VCaP (cell line): ENCODE data around the gene ZNF318.
"Not testable (repeated sequence)": the region's sequence is repeated elsewhere in the genome, so short reads cannot be mapped to it uniquely, and the experiment has no call there.

ENCODE experiments used
- H3K27ac ChIP-seq: fragments of 450-650 bp; 2 replicates; pipeline ENCODE4 v1.5.1; 2017
- TF ChIP-seq, protein P1 (sequence below): fragments of 450-650 bp; conservative IDR thresholded peaks from 2 replicates; pipeline ENCODE4 v1.5.1; 2017; ENCODE audit warnings: mild to moderate bottlenecking, moderate library complexity

Gene ZNF318, protein sequence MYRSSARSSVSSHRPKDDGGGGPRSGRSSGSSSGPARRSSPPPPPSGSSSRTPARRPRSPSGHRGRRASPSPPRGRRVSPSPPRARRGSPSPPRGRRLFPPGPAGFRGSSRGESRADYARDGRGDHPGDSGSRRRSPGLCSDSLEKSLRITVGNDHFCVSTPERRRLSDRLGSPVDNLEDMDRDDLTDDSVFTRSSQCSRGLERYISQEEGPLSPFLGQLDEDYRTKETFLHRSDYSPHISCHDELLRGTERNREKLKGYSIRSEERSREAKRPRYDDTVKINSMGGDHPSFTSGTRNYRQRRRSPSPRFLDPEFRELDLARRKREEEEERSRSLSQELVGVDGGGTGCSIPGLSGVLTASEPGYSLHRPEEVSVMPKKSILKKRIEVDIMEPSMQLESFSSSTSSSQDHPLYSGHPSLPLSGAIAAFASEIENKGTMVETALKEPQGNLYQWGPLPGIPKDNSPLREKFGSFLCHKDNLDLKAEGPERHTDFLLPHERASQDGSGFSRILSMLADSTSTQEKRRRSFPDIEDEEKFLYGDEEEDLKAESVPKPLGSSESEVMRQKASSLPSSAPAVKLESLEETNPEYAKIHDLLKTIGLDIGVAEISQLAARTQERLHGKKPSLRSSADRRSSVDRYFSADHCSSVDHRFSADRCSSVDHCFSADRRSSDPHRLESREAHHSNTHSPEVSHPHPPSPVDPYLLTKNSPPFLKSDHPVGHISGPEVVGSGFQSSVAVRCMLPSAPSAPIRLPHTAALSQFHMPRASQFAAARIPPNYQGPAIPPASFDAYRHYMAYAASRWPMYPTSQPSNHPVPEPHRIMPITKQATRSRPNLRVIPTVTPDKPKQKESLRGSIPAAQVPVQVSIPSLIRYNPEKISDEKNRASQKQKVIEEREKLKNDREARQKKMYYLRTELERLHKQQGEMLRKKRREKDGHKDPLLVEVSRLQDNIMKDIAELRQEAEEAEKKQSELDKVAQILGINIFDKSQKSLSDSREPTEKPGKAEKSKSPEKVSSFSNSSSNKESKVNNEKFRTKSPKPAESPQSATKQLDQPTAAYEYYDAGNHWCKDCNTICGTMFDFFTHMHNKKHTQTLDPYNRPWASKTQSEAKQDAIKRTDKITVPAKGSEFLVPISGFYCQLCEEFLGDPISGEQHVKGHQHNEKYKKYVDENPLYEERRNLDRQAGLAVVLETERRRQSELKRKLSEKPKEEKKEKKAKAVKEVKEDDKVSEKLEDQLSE (N-terminal part only)

DNA sequence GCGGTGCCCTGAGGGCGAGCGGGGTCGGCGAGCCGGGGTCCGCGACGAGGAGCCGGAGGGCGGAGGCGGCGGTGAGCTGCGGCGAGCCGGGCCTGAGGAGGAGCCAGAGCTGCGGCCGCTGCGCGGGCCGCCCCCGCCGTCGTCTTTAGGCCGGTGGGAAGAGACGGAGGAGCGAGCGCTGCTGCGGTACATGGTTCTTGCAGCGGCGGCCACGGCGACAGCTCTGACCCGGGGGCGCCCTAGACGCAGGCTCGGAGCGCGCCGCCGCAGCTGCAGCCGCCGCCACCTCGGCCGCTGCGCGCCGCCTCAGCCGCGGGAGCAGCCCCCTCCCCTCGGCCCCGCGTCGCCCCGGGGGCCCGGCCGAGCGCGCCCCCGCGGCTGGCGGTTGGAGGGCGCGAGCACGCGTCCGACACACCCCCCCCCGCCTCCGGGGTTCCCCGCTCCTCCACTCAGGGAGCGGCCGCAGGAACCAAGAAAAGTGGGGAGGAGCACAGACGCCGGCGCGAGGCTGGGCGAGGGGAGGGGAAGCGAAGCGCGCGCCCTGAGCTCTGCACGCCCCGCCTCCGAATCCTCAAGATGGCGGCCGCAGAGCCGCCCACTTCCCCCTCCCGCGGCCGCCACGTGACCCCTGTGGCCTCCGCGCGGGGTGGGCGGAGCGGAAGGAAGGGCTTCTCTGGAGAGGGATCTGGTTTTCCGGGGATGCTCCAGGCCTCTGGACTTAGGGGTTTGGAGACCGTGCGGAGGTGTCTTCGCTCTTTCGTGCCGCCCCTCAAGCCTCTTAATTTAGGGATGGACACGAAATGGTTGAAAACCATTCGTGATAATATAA, at the start of gene ZNF318:
Gene ZNF318, minus strand, starts transcription at position 474 of the 829 bp plus-strand sequence. Its CDS starts 282 bp downstream, at position 192.
- H3K27ac ChIP-seq, result peak within 1 kb of the TSS; percentile 92
- TF ChIP-seq, protein P1, sequence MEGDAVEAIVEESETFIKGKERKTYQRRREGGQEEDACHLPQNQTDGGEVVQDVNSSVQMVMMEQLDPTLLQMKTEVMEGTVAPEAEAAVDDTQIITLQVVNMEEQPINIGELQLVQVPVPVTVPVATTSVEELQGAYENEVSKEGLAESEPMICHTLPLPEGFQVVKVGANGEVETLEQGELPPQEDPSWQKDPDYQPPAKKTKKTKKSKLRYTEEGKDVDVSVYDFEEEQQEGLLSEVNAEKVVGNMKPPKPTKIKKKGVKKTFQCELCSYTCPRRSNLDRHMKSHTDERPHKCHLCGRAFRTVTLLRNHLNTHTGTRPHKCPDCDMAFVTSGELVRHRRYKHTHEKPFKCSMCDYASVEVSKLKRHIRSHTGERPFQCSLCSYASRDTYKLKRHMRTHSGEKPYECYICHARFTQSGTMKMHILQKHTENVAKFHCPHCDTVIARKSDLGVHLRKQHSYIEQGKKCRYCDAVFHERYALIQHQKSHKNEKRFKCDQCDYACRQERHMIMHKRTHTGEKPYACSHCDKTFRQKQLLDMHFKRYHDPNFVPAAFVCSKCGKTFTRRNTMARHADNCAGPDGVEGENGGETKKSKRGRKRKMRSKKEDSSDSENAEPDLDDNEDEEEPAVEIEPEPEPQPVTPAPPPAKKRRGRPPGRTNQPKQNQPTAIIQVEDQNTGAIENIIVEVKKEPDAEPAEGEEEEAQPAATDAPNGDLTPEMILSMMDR, result no peak

DNA sequence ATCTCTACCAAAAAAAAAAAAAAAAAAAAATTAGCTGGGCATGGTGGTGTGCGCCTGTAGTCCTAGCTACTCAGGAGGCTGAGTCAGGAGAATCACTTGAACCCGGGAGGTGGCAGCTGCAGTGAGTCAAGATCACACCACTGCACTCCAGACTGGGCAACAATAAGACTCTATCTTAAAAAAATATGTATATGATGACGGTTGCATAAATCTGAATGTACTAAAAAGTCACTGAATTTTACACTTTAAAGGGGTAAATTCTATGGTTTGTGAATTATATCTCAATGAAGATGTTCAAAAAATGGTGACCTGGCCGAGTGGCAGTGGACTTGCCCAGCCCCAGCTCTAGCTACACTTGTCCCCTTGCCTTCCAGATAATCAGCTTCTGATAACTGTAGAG, 47.5 kb upstream of the ZNF318 start:
- TF ChIP-seq, protein P1, result no peak
- no peak overlapping the region for H3K27ac ChIP-seq

DNA sequence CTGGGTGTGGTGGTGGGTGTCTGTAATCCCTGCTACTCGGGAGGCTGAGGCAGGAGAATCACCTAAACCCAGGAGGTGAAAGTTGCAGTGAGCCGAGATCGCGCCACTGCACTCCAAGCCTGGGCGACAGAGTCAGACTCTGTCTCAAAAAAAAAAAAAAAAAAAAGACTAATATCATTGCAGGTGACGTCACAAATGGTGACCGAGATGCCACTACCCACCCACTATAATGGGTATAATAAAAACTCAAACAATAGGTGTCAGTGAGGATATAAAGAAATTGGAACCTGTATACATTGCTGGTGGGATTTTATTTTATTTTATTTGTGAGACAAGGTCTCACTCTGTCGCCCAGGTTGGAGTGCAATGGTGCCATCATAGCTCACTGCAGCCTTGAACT, 45.8 kb upstream of the ZNF318 start:
- H3K27ac ChIP-seq, result not testable (repeated sequence)

DNA sequence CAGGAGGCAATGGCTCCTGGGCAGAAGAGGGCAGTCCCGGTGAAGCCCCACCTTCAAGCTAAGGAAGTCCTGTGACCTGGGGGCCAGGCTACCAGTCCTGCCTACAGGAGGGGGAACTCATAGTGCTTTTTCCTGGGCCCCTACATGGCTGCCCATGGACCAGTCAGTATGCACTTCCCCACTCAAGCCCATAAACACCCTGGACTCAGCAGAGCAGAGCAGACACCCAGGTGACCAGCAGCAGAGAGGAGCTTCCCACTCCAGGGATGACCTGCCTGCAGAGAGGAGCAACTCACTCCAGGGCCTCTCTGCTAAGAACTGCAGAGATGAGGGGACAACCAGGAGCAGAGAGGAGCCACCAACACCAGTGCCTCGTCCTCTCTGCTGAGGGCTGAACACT, 43.6 kb upstream of the ZNF318 start:
- no peak overlapping the region for H3K27ac ChIP-seq
- TF ChIP-seq, protein P1, result no peak

DNA sequence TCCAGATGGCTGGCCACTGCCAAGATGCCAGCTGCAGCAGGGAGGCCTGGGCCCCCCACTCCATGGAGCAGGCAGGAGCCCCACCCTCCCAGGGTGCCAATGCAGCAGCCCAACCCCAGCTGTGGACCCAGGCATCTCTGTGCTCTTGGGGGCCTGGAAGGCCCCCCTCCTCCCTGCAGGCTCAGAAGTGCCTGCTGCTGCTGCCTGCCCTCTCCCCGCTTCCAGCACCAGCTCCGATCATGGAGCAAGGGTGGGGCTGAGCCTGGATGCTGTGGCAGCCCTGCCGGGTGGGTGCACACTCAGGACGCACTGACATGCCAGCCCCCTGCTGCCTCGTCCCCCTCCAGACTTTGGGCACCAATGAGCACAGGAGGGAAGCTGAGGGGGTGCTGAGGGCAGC, 43.1 kb upstream of the ZNF318 start:
- no peak overlapping the region for H3K27ac ChIP-seq
- TF ChIP-seq, protein P1, result no peak

DNA sequence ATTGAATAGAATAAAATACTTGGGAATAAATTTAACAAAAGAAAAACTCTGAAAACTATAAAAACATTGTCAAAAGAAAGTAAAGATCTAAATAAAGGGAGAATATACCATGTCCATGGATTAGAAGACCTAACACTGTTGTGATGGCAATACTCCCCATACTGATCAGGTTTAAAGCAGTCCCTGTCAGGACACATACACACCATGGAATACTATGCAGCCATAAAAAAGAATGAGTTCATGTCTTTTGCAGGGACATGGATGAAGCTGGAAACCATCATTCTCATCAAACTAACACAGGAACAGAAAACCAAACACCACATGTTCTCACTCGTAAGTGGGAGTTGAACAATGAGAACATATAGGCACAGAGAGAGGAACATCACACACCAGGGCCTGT, 41.3 kb upstream of the ZNF318 start:
- H3K27ac ChIP-seq, result not testable (repeated sequence)

DNA sequence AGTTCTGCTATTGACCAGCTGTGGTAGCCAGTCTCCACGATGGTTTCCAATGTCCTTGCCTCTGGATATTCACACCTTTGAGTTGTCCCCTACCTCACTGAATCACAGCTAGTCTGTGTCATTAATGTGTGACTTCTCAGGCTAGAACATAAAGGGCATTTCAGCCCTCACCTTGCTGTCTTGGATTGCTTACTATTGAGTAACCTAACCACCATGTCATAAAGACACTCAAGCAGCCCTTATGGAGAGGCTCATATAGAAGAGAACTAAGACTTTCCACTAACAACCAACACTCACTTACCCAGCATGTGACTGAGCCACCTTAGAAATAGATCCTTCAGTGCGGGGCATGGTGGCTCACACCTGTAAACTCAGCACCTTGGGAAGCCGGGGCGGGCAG, 38.8 kb upstream of the ZNF318 start:
- no peak overlapping the region for H3K27ac ChIP-seq
- TF ChIP-seq, protein P1, result no peak

DNA sequence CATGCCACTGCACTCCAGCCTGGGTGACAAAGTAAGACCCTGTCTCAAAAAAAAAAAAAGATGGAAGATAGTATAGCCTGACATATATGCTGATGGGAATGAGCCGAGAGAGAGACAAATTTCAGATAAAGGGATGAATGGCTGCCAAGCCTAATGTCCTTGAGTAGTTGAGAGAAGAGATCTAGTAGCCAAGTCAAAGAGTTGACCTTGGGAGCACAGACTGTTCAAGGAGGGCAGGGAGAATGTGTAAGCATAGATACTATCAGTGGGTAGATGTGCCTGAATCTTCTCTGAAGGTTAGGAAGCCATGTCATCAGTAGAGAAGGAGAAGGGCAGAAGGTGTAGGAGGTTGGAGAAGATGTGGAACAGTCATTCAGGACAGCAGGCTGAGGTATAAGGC, 37.8 kb upstream of the ZNF318 start:
- TF ChIP-seq, protein P1, result no peak
- H3K27ac ChIP-seq, result no peak overlapping the region
